Osteoblast (primary cell): Measurements from ENCODE around the gene DIPK2B. TPM values are rescaled to one million over a fixed set of nuclear protein-coding genes. Genes with fewer than 3 reads are reported as not detected.

ENCODE experiments used
- DNase-seq: peaks from one replicate; pipeline ENCODE4 v3.0.0; 2011; ENCODE audit warnings: low spot score, mixed read lengths; ENCODE audit not compliant: insufficient read length; ENCODE audit errors: missing footprints
- H2AFZ ChIP-seq: 2 replicates; pipeline ENCODE4 v1.6.0; 2011; ENCODE audit warnings: mild to moderate bottlenecking, low read length
- H3K27ac ChIP-seq: 2 replicates; pipeline ENCODE4 v1.5.1; 2011; ENCODE audit warnings: mild to moderate bottlenecking, low read depth, low read length, moderate library complexity
- H3K27me3 ChIP-seq: 2 replicates; pipeline ENCODE4 v1.6.0; 2012; ENCODE audit warnings: mild to moderate bottlenecking, control low read depth, inconsistent platforms, low read length, moderate library complexity; ENCODE audit not compliant: insufficient read depth
- H3K36me3 ChIP-seq: 2 replicates; pipeline ENCODE4 v1.5.1; 2011; ENCODE audit warnings: mild to moderate bottlenecking, low read length, control low read depth, moderate library complexity; ENCODE audit not compliant: insufficient read depth
- H3K4me1 ChIP-seq: 2 replicates; pipeline ENCODE4 v1.5.1; 2011; ENCODE audit warnings: mild to moderate bottlenecking, low read length, control low read depth, moderate library complexity; ENCODE audit not compliant: insufficient read depth
- H3K4me2 ChIP-seq: 2 replicates; pipeline ENCODE4 v1.6.0; 2011; ENCODE audit warnings: mild to moderate bottlenecking, low read length; ENCODE audit not compliant: insufficient read depth
- H3K4me3 ChIP-seq: fragments of 200-600 bp; sonication (generic); 3 replicates; pipeline ENCODE4 v1.5.1; 2012; ENCODE audit warnings: mild to moderate bottlenecking, low read length, inconsistent platforms; ENCODE audit not compliant: insufficient read depth
- H3K79me2 ChIP-seq: 2 replicates; pipeline ENCODE4 v1.6.0; 2012; ENCODE audit warnings: mild to moderate bottlenecking, low read length, control low read depth, inconsistent platforms; ENCODE audit not compliant: insufficient read depth
- H3K9me3 ChIP-seq: 2 replicates; pipeline ENCODE4 v1.5.1; 2011; ENCODE audit warnings: low read depth, low read length, control low read depth
- H4K20me1 ChIP-seq: 2 replicates; pipeline ENCODE4 v1.6.0; 2012; ENCODE audit warnings: mild to moderate bottlenecking, low read length, control low read depth; ENCODE audit not compliant: insufficient read depth
- CTCF ChIP-seq: IDR thresholded peaks from 2 replicates; pipeline ENCODE4 v1.5.1; 2011; ENCODE audit warnings: mild to moderate bottlenecking, low read depth, low read length, moderate library complexity; ENCODE audit errors: extremely low read depth
- total RNA-seq: library from RNA; depleted of rRNA; stranded (reverse); fragments of >200 nt; gene quantifications from 2 replicates; pipeline ENCODE4 v1.2.3, GENCODE V29; 2012

DIPK2B gene
- total RNA-seq, 1 donor = not detected

- Histone ChIP-seq H3K4me1 (no peaks in the 10 kb centered on the region), H3K27ac (no peak overlapping the region), H4K20me1 (no peaks in the 10 kb centered on the region), H3K36me3 (no peaks in the 10 kb centered on the region), H3K9me3 (peaks cover 2% of the 10 kb centered on the region), H3K4me3 (no peak overlapping the region), H3K27me3 (peaks cover 13% of the 10 kb centered on the region), H3K79me2 (no peaks in the 10 kb centered on the region), H2AFZ (no peak overlapping the region), H3K4me2 (no peak overlapping the region)
- no peak for DNase-seq
- TF ChIP-seq CTCF = no peak
These were observed 7.6 kb upstream of the DIPK2B start for GRCh38 chrX:45208121-45208856.

- Histone ChIP-seq H3K27me3 (peaks cover 35% of the 10 kb centered on the region), H3K4me2 (no peak overlapping the region), H3K9me3 (no peaks in the 10 kb centered on the region), H4K20me1 (no peaks in the 10 kb centered on the region), H3K4me1 (no peaks in the 10 kb centered on the region), H3K79me2 (no peaks in the 10 kb centered on the region), H3K27ac (no peak overlapping the region), H2AFZ (no peak overlapping the region), H3K4me3 (no peak overlapping the region), H3K36me3 (no peaks in the 10 kb centered on the region)
- TF ChIP-seq CTCF = no peak
- DNase-seq = no peak
These were observed 1.5 kb upstream of the DIPK2B start for GRCh38 chrX:45202171-45202570.

GRCh38 chrX:45198706-45199105, 2.0 kb downstream of the DIPK2B start:
- Histone ChIP-seq H3K4me3 (no peak overlapping the region), H3K9me3 (no peaks in the 10 kb centered on the region), H3K27me3 (peaks cover 33% of the 10 kb centered on the region), H2AFZ (no peak overlapping the region), H4K20me1 (no peaks in the 10 kb centered on the region), H3K27ac (no peak overlapping the region), H3K36me3 (no peaks in the 10 kb centered on the region), H3K4me1 (peaks cover 5% of the 10 kb centered on the region), H3K79me2 (no peaks in the 10 kb centered on the region), H3K4me2 (no peak overlapping the region)
- TF ChIP-seq CTCF = no peak
- DNase-seq = no peak

GRCh38 chrX:45198301-45198700, 2.4 kb downstream of the DIPK2B start:
- Histone ChIP-seq H3K79me2 (no peaks in the 10 kb centered on the region), H3K27ac (no peak overlapping the region)

More at GRCh38 chrX:45198301-45198700, 2.4 kb downstream of the DIPK2B start:
- Histone ChIP-seq H3K4me2 (no peak overlapping the region), H2AFZ (no peak overlapping the region), H3K4me1 (peaks cover 5% of the 10 kb centered on the region), H4K20me1 (no peaks in the 10 kb centered on the region), H3K36me3 (no peaks in the 10 kb centered on the region), H3K4me3 (no peak overlapping the region), H3K27me3 (peaks cover 33% of the 10 kb centered on the region), H3K9me3 (no peaks in the 10 kb centered on the region)
- no peak for TF ChIP-seq CTCF
- no peak for DNase-seq
